Measurements from ENCODE around the gene FBXO44. TPM values are rescaled to one million over a fixed set of nuclear protein-coding genes. Genes with fewer than 3 reads are reported as not detected.

FBXO44 gene
- total and polyA plus RNA-seq, 2 donors (not counting 1 experiment from before 2014, with no cell fraction given): 8.1 to 17.8 TPM

- Histone ChIP-seq H3K9ac (ENCODE audit: insufficient read depth, low read length) (no peak overlapping the region), H3K4me1 (ENCODE audit: control insufficient read depth, extremely low read depth, insufficient read depth, low read length) (no peaks in the 10 kb centered on the region), H3K36me3 (ENCODE audit: control insufficient read depth, insufficient read depth, low read length) (no peaks in the 10 kb centered on the region), H3K4me2 (ENCODE audit: extremely low read depth, insufficient read depth, low read length) (peak overlapping the region; percentile 44), H3K27ac (ENCODE audit: insufficient read depth, low read length) (no peak overlapping the region), H3K79me2 (ENCODE audit: control insufficient read depth, insufficient read depth, low read length) (no peaks in the 10 kb centered on the region), H3K27me3 (ENCODE audit: control insufficient read depth, insufficient read depth, low read length) (peaks cover 31% of the 10 kb centered on the region), H4K20me1 (ENCODE audit: control insufficient read depth, extremely low read depth, insufficient read depth, low read length) (no peaks in the 10 kb centered on the region), H2AFZ (ENCODE audit: low read length) (no peak overlapping the region), H3K9me3 (ENCODE audit: control insufficient read depth, insufficient read depth, low read depth, low read length) (no peaks in the 10 kb centered on the region), H3K4me3 (replicated peaks in 1 of 4; ENCODE audit: control extremely low read depth in 1 of 4, insufficient read depth in 1 of 4, low read depth in 3 of 4, low read length in 4 of 4) (no peak overlapping the region)
- no peak for DNase-seq (ENCODE audit: low read depth in 2 of 2)
- TF ChIP-seq CTCF (conservative IDR thresholded peaks at IDR 0.05 in 1 of 2, IDR thresholded peaks at IDR 0.05 in 1 of 2; ENCODE audit: low read depth in 1 of 2, low read length in 2 of 2) (no peak), EZH2 (IDR thresholded peaks at IDR 0.05; ENCODE audit: low read length, missing control alignments) (no peak)
Observed at GRCh38 chr1:11701551-11701961, 46.9 kb downstream of the FBXO44 start.

GRCh38 chr1:11701981-11702803 is 47.5 kb downstream of the FBXO44 start:
- no peaks in the 10 kb centered on the region for H3K9me3 ChIP-seq (ENCODE audit: control insufficient read depth, insufficient read depth, low read depth, low read length)
- no peaks in the 10 kb centered on the region for H3K4me1 ChIP-seq (ENCODE audit: control insufficient read depth, extremely low read depth, insufficient read depth, low read length)
- no peaks in the 10 kb centered on the region for H3K36me3 ChIP-seq (ENCODE audit: control insufficient read depth, insufficient read depth, low read length)
- no peak overlapping the region for H3K4me2 ChIP-seq (ENCODE audit: extremely low read depth, insufficient read depth, low read length)
- no peak for TF ChIP-seq EZH2 (IDR thresholded peaks at IDR 0.05; ENCODE audit: low read length, missing control alignments)
- no peak for DNase-seq (ENCODE audit: low read depth in 2 of 2)
- H2AFZ ChIP-seq (ENCODE audit: low read length): no peak overlapping the region
- H3K27ac ChIP-seq (ENCODE audit: insufficient read depth, low read length): no peak overlapping the region
- peaks cover 31% of the 10 kb centered on the region for H3K27me3 ChIP-seq (ENCODE audit: control insufficient read depth, insufficient read depth, low read length)
- no peak overlapping the region for H3K4me3 ChIP-seq (replicated peaks in 1 of 4; ENCODE audit: control extremely low read depth in 1 of 4, insufficient read depth in 1 of 4, low read depth in 3 of 4, low read length in 4 of 4)
- no peaks in the 10 kb centered on the region for H4K20me1 ChIP-seq (ENCODE audit: control insufficient read depth, extremely low read depth, insufficient read depth, low read length)
- H3K79me2 ChIP-seq (ENCODE audit: control insufficient read depth, insufficient read depth, low read length): no peaks in the 10 kb centered on the region
- no peak overlapping the region for H3K9ac ChIP-seq (ENCODE audit: insufficient read depth, low read length)

- peaks cover 30% of the 10 kb centered on the region for H3K27me3 ChIP-seq (ENCODE audit: control insufficient read depth, insufficient read depth, low read length)
- H3K9ac ChIP-seq (ENCODE audit: insufficient read depth, low read length): no peak overlapping the region
- H3K27ac ChIP-seq (ENCODE audit: insufficient read depth, low read length): no peak overlapping the region
- H3K36me3 ChIP-seq (ENCODE audit: control insufficient read depth, insufficient read depth, low read length): no peaks in the 10 kb centered on the region
- H3K79me2 ChIP-seq (ENCODE audit: control insufficient read depth, insufficient read depth, low read length): no peaks in the 10 kb centered on the region
- H3K4me2 ChIP-seq (ENCODE audit: extremely low read depth, insufficient read depth, low read length): no peak overlapping the region
- H4K20me1 ChIP-seq (ENCODE audit: control insufficient read depth, extremely low read depth, insufficient read depth, low read length): no peaks in the 10 kb centered on the region
- TF ChIP-seq EZH2 (IDR thresholded peaks at IDR 0.05; ENCODE audit: low read length, missing control alignments) (no peak), CTCF (conservative IDR thresholded peaks at IDR 0.05 in 1 of 2, IDR thresholded peaks at IDR 0.05 in 1 of 2; ENCODE audit: low read depth in 1 of 2, low read length in 2 of 2) (no peak)
- DNase-seq (ENCODE audit: low read depth in 2 of 2): no peak
- no peak overlapping the region for H3K4me3 ChIP-seq (replicated peaks in 1 of 4; ENCODE audit: control extremely low read depth in 1 of 4, insufficient read depth in 1 of 4, low read depth in 3 of 4, low read length in 4 of 4)
- H3K4me1 ChIP-seq (ENCODE audit: control insufficient read depth, extremely low read depth, insufficient read depth, low read length): no peaks in the 10 kb centered on the region
- no peak overlapping the region for H2AFZ ChIP-seq (ENCODE audit: low read length)
- H3K9me3 ChIP-seq (ENCODE audit: control insufficient read depth, insufficient read depth, low read depth, low read length): no peaks in the 10 kb centered on the region
Observed at GRCh38 chr1:11703357-11704193, 48.9 kb downstream of the FBXO44 start.
